H9 (cell line): ENCODE measurements around the gene AMBRA1. TPM values are rescaled to one million over a fixed set of nuclear protein-coding genes. Genes with fewer than 3 reads are reported as not detected.

Source experiments
- DNase-seq: peaks from one replicate; pipeline ENCODE4 v3.0.0-alpha.2; 2017
- H2AFZ ChIP-seq: one replicate; pipeline ENCODE4 v1.6.1; 2013; ENCODE audit warnings: mild to moderate bottlenecking, low read length, control low read depth, moderate library complexity
- H2AK5ac ChIP-seq: 2 replicates; pipeline ENCODE4 v1.6.1; 2013; ENCODE audit warnings: low read length, control low read depth, mixed read lengths; ENCODE audit not compliant: insufficient read length
- H2BK120ac ChIP-seq: one replicate; pipeline ENCODE4 v1.6.1; 2013; ENCODE audit warnings: low read depth, mild to moderate bottlenecking, low read length, control low read depth, inconsistent platforms; ENCODE audit not compliant: poor library complexity, severe bottlenecking
- H2BK12ac ChIP-seq: 2 replicates; pipeline ENCODE4 v1.6.1; 2013; ENCODE audit warnings: low read length, control low read depth, mixed read lengths, low read depth; ENCODE audit not compliant: insufficient read length
- H2BK15ac ChIP-seq: 2 replicates; pipeline ENCODE4 v1.6.1; 2013; ENCODE audit warnings: low read depth, low read length, control low read depth
- H2BK20ac ChIP-seq: one replicate; pipeline ENCODE4 v1.6.1; 2013; ENCODE audit warnings: low read depth, mild to moderate bottlenecking, low read length, control low read depth, inconsistent platforms; ENCODE audit not compliant: poor library complexity, severe bottlenecking
- H2BK5ac ChIP-seq: 2 replicates; pipeline ENCODE4 v1.6.1; 2013; ENCODE audit warnings: low read length, control low read depth, mixed read lengths; ENCODE audit not compliant: insufficient read length
- H3K14ac ChIP-seq: 2 replicates; pipeline ENCODE4 v1.6.1; 2013; ENCODE audit warnings: low read length, control low read depth; ENCODE audit not compliant: insufficient read depth
- H3K18ac ChIP-seq: 2 replicates; pipeline ENCODE4 v1.6.1; 2013; ENCODE audit warnings: low read depth, mild to moderate bottlenecking, mixed read lengths, low read length, control low read depth; ENCODE audit not compliant: insufficient read length
- H3K23ac ChIP-seq: 2 replicates; pipeline ENCODE4 v1.6.1; 2013; ENCODE audit warnings: low read length, control low read depth, mixed read lengths, low read depth; ENCODE audit not compliant: insufficient read length
- H3K23me2 ChIP-seq: 2 replicates; pipeline ENCODE4 v1.6.1; 2013; ENCODE audit warnings: low read depth, mild to moderate bottlenecking, mixed read lengths, low read length, control low read depth; ENCODE audit not compliant: insufficient read length, poor library complexity, severe bottlenecking
- H3K27ac ChIP-seq: 2 replicates; pipeline ENCODE4 v1.5.1; 2013; ENCODE audit warnings: low read length, control low read depth, mixed read lengths, low read depth; ENCODE audit not compliant: insufficient read length
- H3K27me3 ChIP-seq: 2 replicates; pipeline ENCODE4 v1.6.1; 2013; ENCODE audit warnings: low read length, control low read depth, inconsistent platforms; ENCODE audit not compliant: insufficient read depth
- H3K4ac ChIP-seq: 2 replicates; pipeline ENCODE4 v1.6.1; 2013; ENCODE audit warnings: low read depth, mild to moderate bottlenecking, control low read depth, inconsistent platforms, low read length, moderate library complexity
- H3K4me1 ChIP-seq: 2 replicates; pipeline ENCODE4 v1.6.1; 2013; ENCODE audit warnings: low read length, control low read depth, inconsistent platforms; ENCODE audit not compliant: insufficient read depth
- H3K4me2 ChIP-seq: 2 replicates; pipeline ENCODE4 v1.6.1; 2013; ENCODE audit warnings: low read length, control low read depth, mixed read lengths; ENCODE audit not compliant: insufficient read length, insufficient read depth
- H3K56ac ChIP-seq: 2 replicates; pipeline ENCODE4 v1.6.1; 2013; ENCODE audit warnings: low read depth, mild to moderate bottlenecking, mixed read lengths, low read length, control low read depth; ENCODE audit not compliant: insufficient read length
- H3K79me1 ChIP-seq: 2 replicates; pipeline ENCODE4 v1.6.1; 2013; ENCODE audit warnings: low read depth, mild to moderate bottlenecking, moderate library complexity, low read length, control low read depth, inconsistent platforms; ENCODE audit not compliant: insufficient read depth, poor library complexity, severe bottlenecking
- H3K79me2 ChIP-seq: 2 replicates; pipeline ENCODE4 v1.6.1; 2013; ENCODE audit warnings: low read length, control low read depth, inconsistent platforms; ENCODE audit not compliant: insufficient read depth
- H3K9ac ChIP-seq: 2 replicates; pipeline ENCODE4 v1.6.1; 2013; ENCODE audit warnings: low read length, control low read depth, mixed read lengths; ENCODE audit not compliant: insufficient read length; ENCODE audit errors: extremely low read depth
- H3K9me3 ChIP-seq: one replicate; pipeline ENCODE4 v1.6.1; 2013; ENCODE audit warnings: low read depth, low read length, inconsistent platforms; ENCODE audit not compliant: control insufficient read depth
- H3T11ph ChIP-seq: one replicate; pipeline ENCODE4 v1.6.1; 2013; ENCODE audit warnings: mild to moderate bottlenecking, low read length, control low read depth, inconsistent platforms
- H4K20me1 ChIP-seq: one replicate; pipeline ENCODE4 v1.6.1; 2013; ENCODE audit not compliant: control insufficient read depth, insufficient read length, insufficient read depth
- H4K5ac ChIP-seq: 2 replicates; pipeline ENCODE4 v1.6.1; 2013; ENCODE audit warnings: low read depth, mild to moderate bottlenecking, mixed read lengths, low read length, control low read depth; ENCODE audit not compliant: insufficient read length
- H4K8ac ChIP-seq: replicated peaks from 2 replicates; pipeline ENCODE4 v1.6.1; 2013; ENCODE audit warnings: low read length, control low read depth, mixed read lengths, low read depth; ENCODE audit not compliant: insufficient read length
- H4K91ac ChIP-seq: 2 replicates; pipeline ENCODE4 v1.6.1; 2013; ENCODE audit warnings: low read depth, mild to moderate bottlenecking, moderate library complexity, mixed read lengths, low read length, control low read depth; ENCODE audit not compliant: insufficient read length
- H3K27ac Mint-ChIP-seq, 3 experiments: 2 replicates in 2 of 3; 3 replicates in 1 of 3; pipeline ENCODE4 v1.8.0; 2020 to 2021; ENCODE audit warnings: mixed read lengths in 3 of 3, mild to moderate bottlenecking in 1 of 3, moderate library complexity in 1 of 3
- H3K27me3 Mint-ChIP-seq: 2 replicates; pipeline ENCODE4 v1.8.0; 2021; ENCODE audit warnings: low read depth, mild to moderate bottlenecking, moderate library complexity, mixed read lengths
- H3K36me3 Mint-ChIP-seq, 3 experiments: 2 replicates in 2 of 3; 3 replicates in 1 of 3; pipeline ENCODE4 v1.8.0; 2020 to 2021; ENCODE audit warnings: low read depth in 3 of 3, mixed read lengths in 3 of 3; ENCODE audit not compliant: insufficient read depth in 1 of 3
- H3K4me1 Mint-ChIP-seq, 2 experiments: 2 replicates each; pipeline ENCODE4 v1.8.0; 2020; ENCODE audit warnings: mixed read lengths in 2 of 2
- H3K4me3 Mint-ChIP-seq, 2 experiments: 2 replicates in 1 of 2; 3 replicates in 1 of 2; pipeline ENCODE4 v1.8.0; 2020 to 2021; ENCODE audit warnings: mild to moderate bottlenecking in 2 of 2, mixed read lengths in 2 of 2, moderate library complexity in 1 of 2
- H3K9me3 Mint-ChIP-seq, 2 experiments: 2 replicates in 1 of 2; 3 replicates in 1 of 2; pipeline ENCODE4 v1.8.0; 2020; ENCODE audit warnings: mild to moderate bottlenecking in 2 of 2, mixed read lengths in 2 of 2, moderate library complexity in 1 of 2
- total RNA-seq: library from RNA; stranded (reverse); gene quantifications from 2 replicates; pipeline ENCODE4 v1.2.1, GENCODE V29; 2021
- TF ChIP-seq, protein P1 (sequence below): fragments of 200-600 bp; sonication (generic); conservative IDR thresholded peaks from 3 replicates; pipeline ENCODE4 v1.8.0; 2021; ENCODE audit warnings: antibody characterized with exemption, mild to moderate bottlenecking

AMBRA1 gene
- total RNA-seq, 1 experiment from 2014 or later: 37.5 TPM

DNA sequence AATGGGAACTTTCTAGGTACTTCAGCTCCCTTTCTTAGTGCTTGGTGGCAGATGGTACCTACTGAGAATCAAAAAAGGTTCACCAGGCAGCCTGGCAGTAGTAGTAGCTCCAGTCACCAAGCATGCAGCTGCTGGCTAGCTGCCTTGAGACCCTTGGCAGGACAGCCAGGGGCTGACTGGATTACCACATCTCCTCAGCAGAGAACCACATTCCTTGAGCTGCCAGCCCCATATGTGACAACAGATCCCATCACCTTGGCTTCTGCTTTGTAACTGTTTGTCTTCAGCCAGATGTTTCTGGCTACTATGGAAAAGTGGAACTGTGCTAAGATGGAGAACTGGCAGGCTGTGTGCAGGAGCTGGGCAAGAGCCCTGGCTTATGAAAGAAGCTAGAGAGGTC lies 162.6 kb downstream of the AMBRA1 start:
- Histone ChIP-seq H3K27ac (no peak overlapping the region), H3K4ac (no peak overlapping the region), H2AK5ac (no peak overlapping the region), H2BK120ac (no peak overlapping the region), H3T11ph (no peak overlapping the region), H3K23me2 (no peaks in the 10 kb centered on the region), H4K91ac (no peak overlapping the region), H3K14ac (no peak overlapping the region), H3K23ac (no peak overlapping the region), H2BK20ac (no peak overlapping the region), H3K4me1 (peaks cover 7% of the 10 kb centered on the region; the same call in 1 of the 2 replicates), H2AFZ (no peak overlapping the region), H2BK15ac (no peak overlapping the region), H4K5ac (no peak overlapping the region), H3K79me2 (no peaks in the 10 kb centered on the region), H3K18ac (no peak overlapping the region), H2BK12ac (no peak overlapping the region), H3K9me3 (no peaks in the 10 kb centered on the region), H4K20me1 (no peaks in the 10 kb centered on the region), H3K4me2 (no peak overlapping the region), H3K27me3 (no peaks in the 10 kb centered on the region), H3K79me1 (no peaks in the 10 kb centered on the region), H4K8ac (no peak overlapping the region), H3K9ac (no peak overlapping the region), H3K56ac (no peak overlapping the region), H2BK5ac (no peak overlapping the region)
- Mint-ChIP-seq H3K4me1 (peaks cover 35 to 47% of the 10 kb centered on the region in 2 experiments), H3K9me3 (no peaks in the 10 kb centered on the region), H3K36me3 (peaks cover 17 to 48% (median 23%) of the 10 kb centered on the region in 3 experiments; a peak in 6 of 7 replicates), H3K4me3 (no peak overlapping the region), H3K27ac (no peak overlapping the region), H3K27me3 (no peaks in the 10 kb centered on the region; the same call in 1 of the 2 replicates)
- no peak for DNase-seq
- TF ChIP-seq, protein P1, sequence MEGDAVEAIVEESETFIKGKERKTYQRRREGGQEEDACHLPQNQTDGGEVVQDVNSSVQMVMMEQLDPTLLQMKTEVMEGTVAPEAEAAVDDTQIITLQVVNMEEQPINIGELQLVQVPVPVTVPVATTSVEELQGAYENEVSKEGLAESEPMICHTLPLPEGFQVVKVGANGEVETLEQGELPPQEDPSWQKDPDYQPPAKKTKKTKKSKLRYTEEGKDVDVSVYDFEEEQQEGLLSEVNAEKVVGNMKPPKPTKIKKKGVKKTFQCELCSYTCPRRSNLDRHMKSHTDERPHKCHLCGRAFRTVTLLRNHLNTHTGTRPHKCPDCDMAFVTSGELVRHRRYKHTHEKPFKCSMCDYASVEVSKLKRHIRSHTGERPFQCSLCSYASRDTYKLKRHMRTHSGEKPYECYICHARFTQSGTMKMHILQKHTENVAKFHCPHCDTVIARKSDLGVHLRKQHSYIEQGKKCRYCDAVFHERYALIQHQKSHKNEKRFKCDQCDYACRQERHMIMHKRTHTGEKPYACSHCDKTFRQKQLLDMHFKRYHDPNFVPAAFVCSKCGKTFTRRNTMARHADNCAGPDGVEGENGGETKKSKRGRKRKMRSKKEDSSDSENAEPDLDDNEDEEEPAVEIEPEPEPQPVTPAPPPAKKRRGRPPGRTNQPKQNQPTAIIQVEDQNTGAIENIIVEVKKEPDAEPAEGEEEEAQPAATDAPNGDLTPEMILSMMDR: no peak
